ENCODE data around the gene CCL17. TPM values are rescaled to one million over a fixed set of nuclear protein-coding genes. Genes with fewer than 3 reads are reported as not detected.
A peak's percentile ranks its signal among the peaks of the same experiment; 100 is the strongest.

Gene CCL17
- total and polyA plus RNA-seq, 4 donors: not detected

- H3K9ac ChIP-seq (ENCODE audit: low read depth in 1 of 2, low read length in 2 of 2): no peak overlapping the region
- WGBS: 49% methylated on average over 3 of the region's 3 CpGs
- TF ChIP-seq YY1 (IDR thresholded peaks at IDR 0.05): peak; percentile 46
- no peak for TF ChIP-seq MAX (IDR thresholded peaks at IDR 0.05)
- peak; percentile 25 for TF ChIP-seq SP1 (IDR thresholded peaks at IDR 0.05)
- TF ChIP-seq RAD21 (IDR thresholded peaks at IDR 0.05): peak in 1 of 2 donors; percentile 40
- peak; percentile 22 to 38 for TF ChIP-seq RXRA (IDR thresholded peaks at IDR 0.05)
- peak; percentile 25 to 50 for TF ChIP-seq HNF4A (conservative IDR thresholded peaks at IDR 0.05)
These were observed 40.4 kb upstream of the CCL17 start for GRCh38 chr16:57364143-57364542.

GRCh38 chr16:57366544-57367040, 38.0 kb upstream of the CCL17 start:
- H3K27ac ChIP-seq (ENCODE audit: low read depth in 1 of 2, low read length in 2 of 2): peak overlapping the region in 1 of 2 donors; percentile 18
- no peak for DNase-seq (ENCODE audit: low spot score)
- H3K9ac ChIP-seq (ENCODE audit: low read depth in 1 of 2, low read length in 2 of 2): no peak overlapping the region
- WGBS: 72% methylated on average over 6 of the region's 6 CpGs
- no peaks in the 10 kb centered on the region for H3K9me3 ChIP-seq (ENCODE audit: control insufficient read depth in 4 of 4, low read length in 3 of 4)
- H3K4me3 ChIP-seq (ENCODE audit: low read depth in 1 of 3, low read length in 3 of 3): no peak overlapping the region
- no peaks in the 10 kb centered on the region for H3K36me3 ChIP-seq (ENCODE audit: control insufficient read depth in 4 of 4, insufficient read depth in 3 of 4, low read depth in 1 of 4, low read length in 3 of 4)
- no peak for TF ChIP-seq JUND (IDR thresholded peaks at IDR 0.05)
- TF ChIP-seq HNF4G (IDR thresholded peaks at IDR 0.05): no peak
- TF ChIP-seq FOXA1 (IDR thresholded peaks at IDR 0.05): no peak
- TF ChIP-seq GABPA (IDR thresholded peaks at IDR 0.05 in 1 of 2, conservative IDR thresholded peaks at IDR 0.05 in 1 of 2): no peak
- TF ChIP-seq SP1 (IDR thresholded peaks at IDR 0.05): no peak
- TF ChIP-seq RAD21 (IDR thresholded peaks at IDR 0.05): no peak
- no peak for TF ChIP-seq TAF1 (conservative IDR thresholded peaks at IDR 0.05)
- no peak for TF ChIP-seq REST (IDR thresholded peaks at IDR 0.05)
- TF ChIP-seq EGR1 (IDR thresholded peaks at IDR 0.05; ENCODE audit: low read depth in 2 of 2): no peak
- no peak for TF ChIP-seq HNF4A (conservative IDR thresholded peaks at IDR 0.05)
- no peak for TF ChIP-seq RXRA (IDR thresholded peaks at IDR 0.05)
- no peak for TF ChIP-seq FOXA2 (IDR thresholded peaks at IDR 0.05)
- H3K4me1 ChIP-seq (ENCODE audit: control insufficient read depth in 4 of 4, insufficient read depth in 4 of 4, low read length in 3 of 4): peaks cover 0 to 23% (median 20%) of the 10 kb centered on the region in 4 donors
- no peaks in the 10 kb centered on the region for H3K27me3 ChIP-seq (ENCODE audit: control insufficient read depth in 4 of 4, insufficient read depth in 4 of 4, low read length in 3 of 4)

More at GRCh38 chr16:57364143-57364542, 40.4 kb upstream of the CCL17 start:
- Histone ChIP-seq H3K9me3 (ENCODE audit: control insufficient read depth in 4 of 4, low read length in 3 of 4) (no peaks in the 10 kb centered on the region), H3K4me3 (ENCODE audit: low read depth in 1 of 3, low read length in 3 of 3) (no peak overlapping the region), H3K27ac (ENCODE audit: low read depth in 1 of 2, low read length in 2 of 2) (no peak overlapping the region), H3K27me3 (ENCODE audit: control insufficient read depth in 4 of 4, insufficient read depth in 4 of 4, low read length in 3 of 4) (no peaks in the 10 kb centered on the region), H3K4me1 (ENCODE audit: control insufficient read depth in 4 of 4, insufficient read depth in 4 of 4, low read length in 3 of 4) (peaks cover 0 to 26% (median 23%) of the 10 kb centered on the region in 4 donors), H3K36me3 (ENCODE audit: control insufficient read depth in 4 of 4, insufficient read depth in 3 of 4, low read depth in 1 of 4, low read length in 3 of 4) (no peaks in the 10 kb centered on the region)
- DNase-seq (ENCODE audit: low spot score): no peak

GRCh38 chr16:57367116-57367752, 37.3 kb upstream of the CCL17 start:
- peaks cover 4 to 25% (median 21%) of the 10 kb centered on the region in 4 donors for H3K4me1 ChIP-seq (ENCODE audit: control insufficient read depth in 4 of 4, insufficient read depth in 4 of 4, low read length in 3 of 4)
- 75% methylated on average over 7 of the region's 7 CpGs for WGBS
- H3K27me3 ChIP-seq (ENCODE audit: control insufficient read depth in 4 of 4, insufficient read depth in 4 of 4, low read length in 3 of 4): no peaks in the 10 kb centered on the region
- H3K9me3 ChIP-seq (ENCODE audit: control insufficient read depth in 4 of 4, low read length in 3 of 4): no peaks in the 10 kb centered on the region
- no peaks in the 10 kb centered on the region for H3K36me3 ChIP-seq (ENCODE audit: control insufficient read depth in 4 of 4, insufficient read depth in 3 of 4, low read depth in 1 of 4, low read length in 3 of 4)
- no peak overlapping the region for H3K4me3 ChIP-seq (ENCODE audit: low read depth in 1 of 3, low read length in 3 of 3)
- H3K9ac ChIP-seq (ENCODE audit: low read depth in 1 of 2, low read length in 2 of 2): no peak overlapping the region
- H3K27ac ChIP-seq (ENCODE audit: low read depth in 1 of 2, low read length in 2 of 2): peak overlapping the region; percentile 11 to 59
- no peak for DNase-seq (ENCODE audit: low spot score)
- TF ChIP-seq MAX (IDR thresholded peaks at IDR 0.05): no peak
- no peak for TF ChIP-seq HNF4A (conservative IDR thresholded peaks at IDR 0.05)
- no peak for TF ChIP-seq GABPA (IDR thresholded peaks at IDR 0.05 in 1 of 2, conservative IDR thresholded peaks at IDR 0.05 in 1 of 2)
- TF ChIP-seq RAD21 (IDR thresholded peaks at IDR 0.05): no peak
